Measurements from ENCODE around the gene BGLAP.
"Not testable (repeated sequence)": the region's sequence is repeated elsewhere in the genome, so short reads cannot be mapped to it uniquely, and the experiment has no call there.

BGLAP gene

DNA sequence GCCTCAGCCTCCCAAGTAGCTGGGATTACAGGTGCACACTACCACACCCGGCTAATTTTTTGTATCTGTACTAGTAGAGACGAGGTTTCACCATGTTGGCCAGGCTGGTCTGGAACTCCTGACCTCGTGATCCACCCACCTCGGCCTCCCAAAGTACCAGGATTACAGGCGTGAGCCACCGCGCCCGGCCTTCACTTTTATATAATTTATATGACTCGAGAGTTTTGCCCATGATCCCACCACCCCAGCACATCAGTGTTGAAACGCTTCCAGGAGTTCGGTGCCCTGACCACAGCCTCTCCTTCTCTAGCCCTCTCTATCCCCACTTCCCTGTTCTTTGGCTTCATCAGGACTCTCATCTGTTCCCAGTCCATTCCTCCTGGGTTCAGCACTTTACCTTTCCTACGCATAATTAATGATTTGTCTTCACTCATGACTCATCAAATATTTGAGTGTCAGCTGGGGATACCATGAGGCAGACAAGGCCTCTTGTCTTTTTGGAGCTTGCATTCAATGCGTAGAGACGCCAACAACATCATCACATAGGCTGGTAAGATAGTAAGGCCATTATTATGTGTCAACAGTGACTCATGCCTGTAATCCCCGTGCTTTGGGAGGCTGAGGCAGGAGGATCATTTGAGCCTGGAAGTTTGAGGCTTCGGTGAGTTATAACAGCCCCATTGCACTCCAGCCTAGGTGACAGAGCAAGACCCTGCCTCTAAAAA lies 27.8 kb upstream of the BGLAP start:
- peak; percentile 89 for DNase-seq (ENCODE audit: low read depth)
- peak overlapping the region; percentile 80 for H3K4me3 ChIP-seq (ENCODE audit: low read length)
- TF ChIP-seq, protein P1, sequence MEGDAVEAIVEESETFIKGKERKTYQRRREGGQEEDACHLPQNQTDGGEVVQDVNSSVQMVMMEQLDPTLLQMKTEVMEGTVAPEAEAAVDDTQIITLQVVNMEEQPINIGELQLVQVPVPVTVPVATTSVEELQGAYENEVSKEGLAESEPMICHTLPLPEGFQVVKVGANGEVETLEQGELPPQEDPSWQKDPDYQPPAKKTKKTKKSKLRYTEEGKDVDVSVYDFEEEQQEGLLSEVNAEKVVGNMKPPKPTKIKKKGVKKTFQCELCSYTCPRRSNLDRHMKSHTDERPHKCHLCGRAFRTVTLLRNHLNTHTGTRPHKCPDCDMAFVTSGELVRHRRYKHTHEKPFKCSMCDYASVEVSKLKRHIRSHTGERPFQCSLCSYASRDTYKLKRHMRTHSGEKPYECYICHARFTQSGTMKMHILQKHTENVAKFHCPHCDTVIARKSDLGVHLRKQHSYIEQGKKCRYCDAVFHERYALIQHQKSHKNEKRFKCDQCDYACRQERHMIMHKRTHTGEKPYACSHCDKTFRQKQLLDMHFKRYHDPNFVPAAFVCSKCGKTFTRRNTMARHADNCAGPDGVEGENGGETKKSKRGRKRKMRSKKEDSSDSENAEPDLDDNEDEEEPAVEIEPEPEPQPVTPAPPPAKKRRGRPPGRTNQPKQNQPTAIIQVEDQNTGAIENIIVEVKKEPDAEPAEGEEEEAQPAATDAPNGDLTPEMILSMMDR (IDR thresholded peaks at IDR 0.05; ENCODE audit: insufficient read depth, low read depth, low read length, missing control alignments), result no peak

DNA sequence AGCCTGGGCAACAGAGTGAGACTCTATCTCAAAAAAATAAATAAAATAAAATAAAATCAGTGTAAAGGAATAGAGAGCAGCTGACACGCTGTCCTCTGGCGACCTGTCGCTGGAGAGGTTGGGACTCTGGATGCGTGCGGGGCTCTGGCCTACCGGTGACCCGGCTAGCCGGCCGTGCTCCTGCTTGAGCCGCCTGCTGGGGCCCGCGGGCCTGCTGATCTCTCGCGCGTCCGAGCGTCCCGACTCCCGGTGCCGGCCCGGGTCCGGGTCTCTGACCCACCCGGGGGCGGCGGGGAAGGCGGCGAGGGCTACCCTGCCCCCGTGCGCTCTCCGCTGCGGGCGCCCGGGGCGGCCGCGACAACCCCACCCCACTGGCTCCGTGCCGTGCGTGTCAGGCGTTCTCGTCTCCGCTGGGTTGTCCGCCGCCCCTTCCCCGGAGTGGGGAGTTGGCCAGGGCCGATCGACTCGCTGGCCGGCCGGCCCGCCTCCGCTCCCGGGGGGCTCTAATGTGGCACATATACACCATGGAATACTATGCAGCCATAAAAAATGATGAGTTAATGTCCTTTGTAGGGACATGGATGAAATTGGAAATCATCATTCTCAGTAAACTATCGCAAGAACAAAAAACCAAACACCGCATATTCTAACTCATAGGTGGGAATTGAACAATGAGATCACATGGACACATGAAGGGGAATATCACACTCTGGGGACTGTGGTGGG lies 25.5 kb upstream of the BGLAP start:
- not testable (repeated sequence) for DNase-seq (ENCODE audit: low read depth); H3K4me3 ChIP-seq (ENCODE audit: low read length)

DNA sequence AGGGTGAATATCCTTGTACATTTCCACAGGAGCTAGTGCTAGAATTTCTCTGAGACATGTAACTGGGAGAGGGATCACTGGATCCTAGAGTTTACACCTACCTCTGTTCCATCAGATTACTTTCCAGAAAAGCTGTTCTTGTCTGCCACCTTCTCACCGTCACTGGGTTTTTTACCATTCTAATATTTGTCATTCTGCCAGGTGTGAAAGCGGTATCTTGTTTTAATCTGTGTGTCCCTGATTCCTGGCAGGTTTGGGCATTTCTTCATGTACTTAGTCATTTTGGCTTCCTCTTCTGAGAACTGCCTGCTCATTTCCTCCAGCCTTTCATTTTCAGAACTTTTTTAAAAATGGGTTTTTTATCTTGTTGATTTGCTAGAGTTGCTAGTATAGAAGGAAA lies 24.1 kb upstream of the BGLAP start:
- H3K4me3 ChIP-seq (ENCODE audit: low read length), result no peak overlapping the region
- TF ChIP-seq, protein P1 (IDR thresholded peaks at IDR 0.05; ENCODE audit: insufficient read depth, low read depth, low read length, missing control alignments), result no peak
- DNase-seq (ENCODE audit: low read depth), result peak; percentile 72

DNA sequence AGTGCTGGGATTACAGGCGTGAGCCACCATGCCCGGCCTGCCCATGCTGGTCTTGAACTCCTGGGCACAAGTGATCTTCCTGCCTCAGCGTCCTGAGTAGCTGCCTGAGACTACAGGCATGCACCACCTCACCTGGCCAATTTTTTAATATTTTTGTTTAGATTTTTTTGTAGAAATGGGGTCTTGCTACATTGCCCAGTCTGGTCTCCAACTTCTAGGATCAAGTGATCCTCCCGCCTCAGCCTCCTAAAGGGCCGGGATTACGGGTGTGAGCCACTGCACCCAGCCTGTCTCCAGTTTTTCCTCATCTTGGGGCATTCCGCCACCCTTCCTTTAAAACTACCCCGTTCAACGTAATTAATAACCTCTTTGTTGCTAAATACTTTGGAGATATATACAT lies 21.8 kb upstream of the BGLAP start:
- no peak overlapping the region for H3K4me3 ChIP-seq (ENCODE audit: low read length)
- TF ChIP-seq, protein P1 (IDR thresholded peaks at IDR 0.05; ENCODE audit: insufficient read depth, low read depth, low read length, missing control alignments), result no peak
- no peak for DNase-seq (ENCODE audit: low read depth)

DNA sequence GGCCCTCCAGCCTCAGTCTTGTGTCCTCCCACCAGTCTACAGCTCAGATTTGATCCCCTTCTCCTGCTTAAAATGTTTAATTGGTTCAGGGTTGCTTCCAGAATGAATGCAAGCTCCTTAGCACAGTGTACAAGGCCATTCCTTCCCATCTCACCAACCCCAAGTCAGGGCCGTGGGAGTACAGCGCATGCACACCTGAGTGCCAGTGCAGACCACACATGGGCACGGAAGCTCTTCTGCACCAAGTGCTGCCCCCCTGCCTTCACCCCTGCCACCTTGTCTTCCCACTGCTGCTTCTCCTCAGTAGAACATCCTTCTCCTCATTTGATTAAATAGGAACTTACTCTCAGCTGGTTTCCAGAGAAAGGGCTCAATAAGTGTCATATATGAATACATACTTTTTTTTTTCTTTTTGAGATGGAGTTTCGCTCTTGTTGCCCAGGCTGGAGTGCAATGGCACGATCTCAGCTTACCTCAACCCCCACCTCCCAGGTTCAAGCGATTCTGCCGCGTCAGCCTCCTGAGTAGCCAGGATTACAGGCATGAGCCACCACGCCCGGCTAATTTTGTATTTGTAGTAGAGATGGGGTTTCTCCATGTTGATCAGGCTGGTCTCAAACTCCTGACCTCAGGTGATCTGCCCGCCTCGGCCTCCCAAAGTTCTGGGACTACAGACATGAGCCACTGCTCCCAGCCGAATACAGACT lies 19.8 kb upstream of the BGLAP start:
- TF ChIP-seq, protein P1 (IDR thresholded peaks at IDR 0.05; ENCODE audit: insufficient read depth, low read depth, low read length, missing control alignments), result no peak
- H3K4me3 ChIP-seq (ENCODE audit: low read length), result no peak overlapping the region
- DNase-seq (ENCODE audit: low read depth), result no peak

DNA sequence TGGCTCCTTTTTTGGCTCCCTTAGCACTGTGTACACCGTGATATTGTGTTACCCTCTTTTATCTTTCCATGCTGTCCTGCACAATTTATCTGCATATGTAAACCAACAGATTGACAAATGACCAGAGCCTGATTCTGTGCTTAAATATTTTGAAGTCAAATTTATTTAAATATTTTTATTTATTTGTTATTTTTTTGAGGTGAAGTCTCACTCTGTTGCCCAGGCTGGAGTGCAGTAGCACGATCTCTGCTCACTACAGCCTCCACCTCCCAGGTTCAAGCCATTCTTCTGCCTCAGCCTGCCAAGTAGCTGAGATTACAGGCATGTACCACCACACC lies 16.3 kb upstream of the BGLAP start:
- TF ChIP-seq, protein P1 (IDR thresholded peaks at IDR 0.05; ENCODE audit: insufficient read depth, low read depth, low read length, missing control alignments), result no peak
- no peak for DNase-seq (ENCODE audit: low read depth)
- no peak overlapping the region for H3K4me3 ChIP-seq (ENCODE audit: low read length)

DNA sequence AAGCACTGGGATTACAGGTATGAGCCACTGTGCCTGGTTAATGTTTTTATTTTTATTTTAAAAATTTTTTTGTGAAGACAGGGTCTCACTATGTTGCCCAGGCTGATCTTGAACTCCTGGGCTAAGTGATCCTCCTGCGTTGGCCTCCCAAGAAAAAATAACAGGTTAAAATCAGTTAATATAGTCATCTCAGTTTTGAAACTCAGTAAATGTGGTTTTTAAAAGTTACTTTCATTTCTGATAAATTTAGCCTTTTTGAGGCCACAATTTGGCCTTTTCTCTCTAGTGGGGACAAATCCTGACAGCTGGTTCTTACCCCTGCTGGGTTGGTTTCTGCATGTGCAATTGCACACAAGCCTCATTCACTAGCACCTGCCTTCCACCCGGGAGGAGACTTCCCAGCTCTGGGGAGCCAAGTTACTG lies 15.9 kb upstream of the BGLAP start:
- TF ChIP-seq, protein P1 (IDR thresholded peaks at IDR 0.05; ENCODE audit: insufficient read depth, low read depth, low read length, missing control alignments), result no peak
- no peak for DNase-seq (ENCODE audit: low read depth)
- H3K4me3 ChIP-seq (ENCODE audit: low read length), result no peak overlapping the region
